HG02943 (cell line): ENCODE results near the gene TOP1.

Experiments
- ATAC-seq: cut with Tn5 transposase; IDR thresholded peaks from one replicate; pipeline ENCODE4 v1.9.1; 2021; ENCODE audit warnings: mild to moderate bottlenecking, low read depth, moderate library complexity; ENCODE audit not compliant: unreplicated experiment

The TOP1 gene

DNA sequence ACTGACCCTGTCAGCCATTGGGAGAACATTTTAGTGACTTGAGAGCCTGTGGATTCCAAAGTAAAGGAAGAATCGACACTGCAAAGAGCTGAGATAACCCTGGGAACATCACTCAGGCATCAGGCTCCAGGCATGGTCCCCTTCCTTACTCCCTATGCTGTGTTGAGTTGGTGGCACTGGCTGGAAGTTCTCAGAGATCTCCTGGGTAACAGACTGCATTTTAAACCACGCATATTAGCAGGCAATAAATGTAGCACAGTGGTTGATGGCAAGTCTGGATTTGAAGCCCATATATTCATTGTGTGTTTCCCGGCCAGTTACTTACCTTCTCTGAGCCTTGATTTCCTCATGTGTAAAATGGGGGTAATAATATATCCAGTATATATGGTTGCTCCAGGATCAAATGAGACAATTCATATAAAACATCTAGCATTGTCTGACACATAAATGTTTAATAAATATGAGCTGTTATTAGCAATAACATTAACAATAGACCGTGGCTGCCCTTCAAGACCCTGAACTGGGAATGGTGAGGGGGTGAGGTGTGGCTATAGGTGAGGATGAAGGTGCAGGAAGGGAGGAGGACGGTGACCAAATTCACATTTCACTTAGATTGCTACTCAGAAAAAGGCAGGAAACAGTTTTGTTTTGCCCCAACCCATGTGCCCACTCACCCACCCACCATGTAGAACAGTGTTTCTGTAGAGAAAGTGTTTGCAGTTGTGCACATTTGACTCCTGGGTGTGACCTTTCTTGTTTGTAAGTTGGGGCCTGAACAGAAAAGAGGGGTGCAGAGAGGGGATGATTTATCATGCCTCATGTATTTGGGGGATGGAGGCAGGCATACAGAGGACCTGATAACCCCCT is 110.8 kb downstream of the TOP1 start:
- no peak for ATAC-seq

DNA sequence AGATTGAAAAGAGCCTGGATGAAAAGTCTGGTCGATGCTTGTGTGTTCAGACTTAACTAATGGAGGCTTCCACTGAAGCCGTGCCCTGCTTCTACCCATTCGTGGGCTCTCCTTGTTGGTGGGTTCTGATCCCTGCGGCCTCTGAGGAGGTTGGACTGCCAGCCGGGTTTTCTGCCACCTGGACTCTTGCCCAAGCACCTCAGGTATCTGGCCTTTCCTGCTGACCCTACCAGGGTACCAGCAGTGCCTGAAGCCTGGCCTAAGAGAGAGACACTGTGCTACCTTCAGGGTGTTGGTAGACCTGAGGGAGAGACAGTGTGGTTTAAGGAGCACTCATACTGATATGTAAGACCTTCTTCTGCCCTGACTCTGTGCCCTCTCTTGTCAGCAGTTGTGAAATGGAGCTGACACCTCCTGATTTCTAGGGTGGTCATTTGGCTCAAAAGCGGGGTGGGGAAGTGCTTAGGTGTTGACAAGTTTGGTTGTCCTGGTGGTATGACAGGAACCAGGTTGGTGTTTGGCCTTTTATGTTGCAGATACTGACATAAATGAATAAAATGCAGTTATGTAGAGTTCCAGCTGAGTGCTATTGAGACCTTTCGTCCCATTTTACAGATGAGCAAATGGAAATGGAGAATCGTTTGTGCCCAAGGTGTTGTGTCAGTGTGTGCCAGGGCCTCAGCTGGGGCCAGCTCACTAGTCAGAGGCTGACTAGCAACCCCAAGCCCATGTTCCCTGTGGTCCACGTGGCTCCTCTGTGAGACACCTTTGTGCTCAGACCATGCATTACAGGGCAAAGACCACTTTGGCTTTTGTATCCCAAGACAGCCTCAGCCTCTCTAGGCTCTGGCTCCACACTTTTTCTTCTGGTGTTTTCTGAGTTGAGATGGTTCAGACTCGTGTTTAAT is 111.9 kb downstream of the TOP1 start:
- ATAC-seq, result no peak

DNA sequence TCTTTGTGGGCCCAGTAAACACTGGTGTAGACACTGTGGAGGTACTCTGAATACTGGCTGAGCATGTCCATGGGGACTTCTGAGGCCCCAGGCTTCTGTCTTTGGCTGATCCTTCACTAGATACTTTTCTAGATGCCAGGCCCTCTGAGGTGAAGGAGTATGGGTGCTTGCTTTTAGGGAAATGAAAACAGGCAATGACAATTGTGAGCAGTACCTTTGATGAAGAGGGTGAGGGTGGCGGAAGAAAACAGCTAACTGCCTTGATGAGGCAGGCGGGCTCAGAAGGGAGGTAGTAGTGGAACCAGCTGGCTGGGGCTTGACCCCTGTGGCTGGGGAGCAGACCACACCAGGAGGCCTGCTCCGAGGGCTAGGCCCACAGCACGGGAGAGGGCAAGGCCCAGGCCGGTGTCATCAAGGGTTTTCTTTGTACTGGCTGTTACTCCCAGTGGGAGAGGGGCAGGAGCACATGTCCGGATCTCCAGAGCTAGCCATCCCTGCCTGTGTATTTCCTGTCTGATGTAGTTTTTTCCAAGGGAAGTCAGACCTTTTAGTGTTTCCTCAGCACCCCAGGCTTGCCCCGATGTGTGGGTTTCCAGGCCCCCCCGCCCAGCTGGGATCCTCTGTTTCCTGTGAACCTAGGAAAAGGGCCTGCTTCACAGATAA is 112.7 kb downstream of the TOP1 start:
- ATAC-seq, result no peak

DNA sequence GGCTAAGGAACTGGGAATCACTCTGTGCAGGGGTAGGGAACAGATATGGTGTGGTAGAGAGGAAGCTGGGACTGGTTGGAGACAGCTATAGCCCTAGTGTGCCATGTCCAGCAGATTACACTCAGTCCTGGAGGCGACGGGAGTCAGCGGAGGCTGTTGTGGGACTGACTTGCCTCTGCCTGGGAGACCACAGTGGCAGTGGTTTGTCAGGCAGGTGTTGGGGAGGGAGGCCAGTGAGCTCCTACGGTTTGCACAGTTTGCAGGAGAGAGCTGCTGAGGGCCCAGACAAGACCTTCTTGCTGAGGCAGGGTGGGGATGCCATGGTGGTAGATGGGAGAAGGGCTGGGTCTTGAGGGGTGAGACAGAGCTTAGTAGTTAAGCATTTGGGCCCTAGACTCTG is 113.6 kb downstream of the TOP1 start:
- ATAC-seq, result no peak

DNA sequence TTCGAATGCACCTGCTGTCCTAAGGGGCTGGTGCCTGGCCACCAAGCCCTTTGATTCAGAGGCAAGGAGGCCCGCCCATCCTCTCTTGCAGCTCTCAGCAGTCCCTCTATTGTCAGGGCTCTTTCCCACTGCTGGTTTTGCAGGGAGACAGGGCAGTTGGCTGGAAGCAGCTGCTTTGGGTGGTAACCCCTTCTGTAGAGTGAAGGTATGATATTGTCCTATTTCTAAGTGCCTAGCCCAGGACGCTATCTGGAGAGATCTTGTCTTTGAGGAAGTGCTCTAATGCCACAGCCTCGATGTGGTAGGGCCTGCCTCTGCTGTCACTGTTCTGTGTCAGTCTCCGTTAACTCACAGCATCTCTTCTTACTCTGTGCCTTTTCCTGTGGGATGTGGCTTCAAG is 114.3 kb downstream of the TOP1 start:
- no peak for ATAC-seq

DNA sequence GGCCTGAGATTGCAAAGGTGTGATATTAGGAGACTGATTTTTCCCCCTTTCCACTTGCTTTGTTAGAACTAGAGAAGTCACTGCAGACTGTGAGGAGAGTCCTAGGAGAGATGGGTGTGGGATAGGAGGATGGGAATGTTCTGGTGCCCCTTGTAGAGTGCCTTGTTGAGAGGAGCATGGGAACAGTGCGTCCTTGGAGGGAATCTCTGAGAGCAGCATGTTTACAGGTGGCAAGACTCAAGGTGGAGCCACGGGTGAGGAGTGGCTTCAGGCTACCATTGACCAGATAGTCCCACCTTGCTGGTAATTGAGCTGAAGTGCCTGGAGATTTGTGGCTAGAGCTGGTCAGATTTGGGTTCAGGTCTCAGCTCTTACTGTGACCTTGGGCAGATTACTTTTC is 114.7 kb downstream of the TOP1 start:
- ATAC-seq, result no peak

DNA sequence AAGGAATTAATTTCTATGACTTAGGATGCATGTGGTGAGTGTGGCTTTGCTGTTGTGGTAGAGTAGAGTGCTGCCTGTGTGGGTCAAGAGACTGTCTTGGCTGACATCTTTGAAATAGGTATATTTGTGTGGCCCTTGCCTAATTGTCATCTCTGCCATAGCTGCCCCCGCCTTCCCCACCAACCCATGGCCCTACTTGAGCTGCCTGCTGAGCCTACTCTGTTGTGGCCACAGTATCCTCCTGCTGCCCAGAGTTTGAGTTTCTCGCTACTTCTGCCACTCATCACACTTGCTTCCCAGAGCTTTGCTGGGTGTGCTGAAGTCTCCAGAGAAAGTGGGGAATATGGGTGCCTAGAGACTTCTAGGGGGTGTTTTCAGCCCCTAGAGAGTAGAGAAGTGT is 116.7 kb downstream of the TOP1 start:
- ATAC-seq, result no peak

DNA sequence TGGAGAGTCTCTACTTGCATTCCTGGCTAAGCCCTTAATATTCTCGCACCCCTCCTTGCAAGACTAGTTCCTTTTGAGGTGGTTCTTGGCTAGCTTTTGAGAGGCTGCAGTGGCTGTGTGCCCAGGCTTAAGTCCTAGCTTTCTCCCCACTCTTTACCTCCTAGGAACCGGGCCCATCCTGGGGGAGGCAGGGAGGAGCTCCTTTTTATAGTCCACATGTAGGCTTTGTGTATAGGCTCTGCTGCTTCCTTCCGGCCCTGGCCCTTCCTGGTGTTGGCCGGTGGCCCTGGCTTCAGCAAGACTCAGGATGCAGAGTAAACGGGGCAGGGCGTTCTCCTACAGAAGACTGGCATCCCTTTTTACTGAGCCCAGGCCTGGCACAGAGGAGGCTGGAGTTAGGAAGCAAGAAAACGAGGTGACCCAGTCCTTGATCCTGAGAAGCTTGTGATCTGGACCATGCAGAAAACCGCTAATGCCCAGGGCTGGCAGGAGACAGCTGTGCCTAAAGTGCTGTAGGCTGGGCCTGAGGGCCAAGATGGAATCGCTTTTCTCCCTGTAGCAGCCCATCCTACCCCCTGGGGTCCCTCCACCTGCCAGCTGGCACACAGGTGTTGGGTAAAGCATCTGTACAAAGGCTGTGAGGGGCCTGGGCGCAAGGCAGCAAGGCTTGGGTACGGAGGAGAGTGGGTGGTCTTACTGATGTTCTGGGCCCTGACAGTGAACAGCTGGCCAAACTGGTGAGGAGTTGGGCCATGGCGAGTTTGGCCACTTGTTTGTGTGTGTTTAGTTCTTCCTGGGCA is 117.4 kb downstream of the TOP1 start:
- ATAC-seq, result no peak

DNA sequence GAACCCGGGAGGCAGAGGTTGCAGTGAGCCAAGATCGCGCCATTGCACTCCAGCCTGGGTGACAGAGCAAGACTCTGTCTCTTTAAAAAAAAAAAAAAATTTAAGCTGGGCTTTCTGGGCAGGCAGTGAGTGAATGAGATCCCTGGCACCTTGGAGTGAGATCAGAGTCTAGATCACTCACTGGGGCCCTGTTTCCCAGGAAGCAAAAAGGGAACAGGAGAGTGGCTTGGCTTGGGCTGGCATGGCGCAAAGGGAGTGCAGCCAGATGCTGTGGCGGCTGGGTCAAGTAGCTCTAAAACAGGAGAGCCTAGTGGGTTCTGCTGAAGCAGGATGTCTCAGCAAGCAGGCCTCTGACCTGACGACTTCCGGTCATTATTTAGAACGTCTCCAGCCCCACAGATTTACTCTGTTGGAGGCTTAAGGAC is 119.2 kb downstream of the TOP1 start:
- ATAC-seq, result no peak

DNA sequence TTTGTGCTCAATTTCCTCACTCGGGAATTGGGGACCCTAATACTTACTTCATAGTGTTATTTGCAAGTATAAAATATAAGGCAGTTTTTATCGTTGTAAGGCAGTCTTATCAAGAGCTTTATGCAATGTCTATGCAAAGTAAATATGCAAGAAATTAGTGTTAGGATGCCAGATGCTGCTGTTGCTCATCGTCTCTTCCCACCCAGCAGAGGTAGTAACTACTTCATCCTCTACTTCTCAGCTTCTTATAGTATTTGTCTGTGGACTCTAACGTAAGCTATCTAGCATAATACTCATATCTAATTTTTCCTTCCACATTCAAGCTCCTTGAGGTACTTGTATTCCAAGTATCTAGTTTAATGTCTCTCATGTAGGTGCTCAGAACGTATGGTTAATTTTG is 120.3 kb downstream of the TOP1 start:
- no peak for ATAC-seq

DNA sequence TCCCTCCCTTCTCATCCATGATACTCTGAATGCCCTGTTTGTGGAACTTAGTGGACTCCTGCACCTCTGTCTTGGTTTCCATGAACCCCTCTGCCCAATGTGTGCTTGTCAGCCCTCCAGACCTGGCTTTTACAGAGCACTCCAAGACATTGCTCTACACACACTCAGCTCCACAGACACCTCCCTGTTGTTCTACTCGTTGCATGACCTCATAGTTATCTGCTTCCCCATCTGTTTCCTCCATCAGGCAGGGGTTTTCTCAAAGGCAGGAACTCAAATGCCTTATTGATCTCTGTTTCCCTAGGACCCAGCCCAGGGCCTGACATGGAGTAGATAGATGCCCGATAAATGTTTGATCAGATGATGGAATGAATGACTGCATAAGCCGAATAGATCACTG is 122.0 kb downstream of the TOP1 start:
- ATAC-seq, result no peak

DNA sequence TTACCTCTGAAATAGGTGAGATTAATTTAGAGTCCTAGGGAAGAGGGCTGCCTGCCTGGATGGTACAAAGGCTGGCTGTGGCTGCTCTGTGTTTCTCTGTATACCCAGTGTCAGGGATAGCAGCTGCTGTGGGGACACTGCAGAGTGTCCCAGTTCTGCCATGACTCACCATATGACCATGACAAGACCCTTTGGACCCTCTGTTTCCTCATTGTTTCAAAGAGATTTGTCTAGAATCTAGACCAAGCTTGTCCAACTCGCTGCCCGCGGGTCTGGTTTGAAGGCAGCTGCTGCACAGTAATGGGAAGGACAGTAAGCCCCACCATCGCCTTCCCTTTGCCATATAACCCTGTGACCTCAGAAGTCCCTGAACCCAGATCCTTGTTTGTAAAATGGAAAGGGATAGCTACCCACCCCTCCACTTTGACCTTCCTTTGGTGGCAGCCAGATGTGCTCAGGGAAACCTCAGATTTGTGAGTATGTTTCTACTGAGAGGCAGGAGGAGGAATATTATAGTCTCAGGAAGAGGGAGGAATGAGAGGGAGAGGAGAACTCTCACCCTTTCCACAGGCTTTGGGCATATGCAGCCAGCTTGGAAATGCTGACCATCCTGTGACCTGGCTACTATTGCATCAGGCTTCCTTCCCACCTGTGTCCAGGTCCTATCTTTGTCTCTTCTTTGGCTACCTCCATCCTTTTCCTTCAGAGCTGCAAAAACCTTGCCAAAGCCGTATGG is 122.7 kb downstream of the TOP1 start:
- no peak for ATAC-seq

DNA sequence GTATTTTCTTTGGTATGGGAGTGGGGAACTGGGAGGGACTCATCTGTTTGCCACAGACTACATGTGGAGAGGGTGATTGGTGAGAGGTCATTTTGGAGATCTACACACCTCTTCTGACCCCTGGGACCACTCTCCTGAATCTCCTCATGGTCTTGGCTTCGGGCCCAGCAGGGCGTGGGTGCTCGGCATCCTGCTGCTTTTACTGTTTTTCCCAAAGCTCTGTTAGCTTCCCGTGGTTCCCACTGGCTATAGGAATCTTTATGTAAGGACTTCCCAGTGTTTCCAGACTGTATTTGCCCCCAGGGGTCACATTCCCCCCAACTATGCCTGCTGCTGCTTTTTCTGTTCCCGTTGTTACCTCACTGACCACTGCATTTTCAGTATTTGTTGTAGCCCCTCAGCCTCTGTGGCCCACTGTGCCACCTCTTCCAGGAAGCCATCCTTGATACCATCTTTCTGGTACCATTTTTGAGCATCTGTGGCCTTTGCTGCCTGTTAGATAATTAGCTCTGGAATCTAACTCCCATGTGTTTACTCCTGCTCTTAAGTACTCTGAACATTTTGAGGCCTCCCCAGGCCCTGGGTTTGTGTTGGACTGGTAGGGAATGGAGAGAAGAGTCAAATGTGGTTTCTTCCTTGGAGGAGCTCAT is 123.6 kb downstream of the TOP1 start:
- ATAC-seq, result no peak

DNA sequence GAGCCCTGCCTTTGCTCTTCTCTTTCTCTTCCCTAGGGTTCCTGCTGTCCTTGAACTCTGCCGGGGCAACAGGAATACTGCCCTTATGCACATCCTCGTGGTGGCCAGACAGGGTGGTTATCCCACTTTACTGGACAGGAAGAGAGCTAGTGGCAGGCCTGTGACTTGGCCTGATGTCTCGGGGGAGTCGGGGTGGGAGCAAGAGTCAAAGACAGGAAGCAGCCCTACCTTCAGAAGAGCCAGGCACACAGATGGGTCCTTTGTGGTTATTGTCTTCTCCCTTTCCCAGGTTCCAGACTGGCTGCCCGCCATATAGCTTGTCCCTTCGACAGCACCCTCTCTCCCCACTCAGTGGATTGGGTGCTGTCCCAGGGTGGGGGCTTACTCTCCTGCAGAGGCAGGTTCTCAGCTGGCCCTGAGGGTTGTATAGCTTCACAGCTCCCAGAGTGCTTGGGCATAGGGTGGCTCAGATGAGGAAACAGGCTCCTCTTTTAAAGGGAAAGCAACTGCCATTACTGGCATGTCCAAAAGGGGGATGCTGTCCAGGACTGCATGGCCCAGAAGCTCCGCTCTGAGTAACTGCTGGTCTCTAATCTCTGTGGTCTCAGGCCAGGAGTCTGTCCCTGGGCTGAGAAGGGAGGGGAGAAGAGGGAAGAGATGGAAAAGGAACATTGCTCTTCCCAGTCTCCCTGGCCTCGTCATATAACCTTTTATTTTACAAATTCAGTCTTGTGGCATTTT is 126.0 kb downstream of the TOP1 start:
- ATAC-seq, result no peak

DNA sequence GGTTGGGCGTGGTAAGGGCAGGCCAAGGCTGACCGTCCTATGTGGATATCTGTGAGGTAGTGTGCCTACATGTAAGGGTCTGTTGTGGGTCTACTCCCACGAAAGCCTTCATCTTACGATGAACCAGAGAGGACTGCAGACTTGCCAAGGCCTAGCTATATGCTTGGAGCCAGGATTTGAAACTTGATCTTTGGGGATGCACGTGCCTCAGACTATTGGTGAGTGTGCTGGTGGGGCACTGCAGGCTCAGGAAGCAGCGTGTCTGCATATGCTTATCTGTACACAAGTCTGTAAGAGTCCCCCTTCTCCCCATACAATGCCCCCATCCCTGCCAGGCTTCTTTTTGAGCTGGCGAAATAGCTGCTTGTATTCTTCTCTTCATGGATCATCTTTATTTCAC is 126.6 kb downstream of the TOP1 start:
- ATAC-seq, result no peak

DNA sequence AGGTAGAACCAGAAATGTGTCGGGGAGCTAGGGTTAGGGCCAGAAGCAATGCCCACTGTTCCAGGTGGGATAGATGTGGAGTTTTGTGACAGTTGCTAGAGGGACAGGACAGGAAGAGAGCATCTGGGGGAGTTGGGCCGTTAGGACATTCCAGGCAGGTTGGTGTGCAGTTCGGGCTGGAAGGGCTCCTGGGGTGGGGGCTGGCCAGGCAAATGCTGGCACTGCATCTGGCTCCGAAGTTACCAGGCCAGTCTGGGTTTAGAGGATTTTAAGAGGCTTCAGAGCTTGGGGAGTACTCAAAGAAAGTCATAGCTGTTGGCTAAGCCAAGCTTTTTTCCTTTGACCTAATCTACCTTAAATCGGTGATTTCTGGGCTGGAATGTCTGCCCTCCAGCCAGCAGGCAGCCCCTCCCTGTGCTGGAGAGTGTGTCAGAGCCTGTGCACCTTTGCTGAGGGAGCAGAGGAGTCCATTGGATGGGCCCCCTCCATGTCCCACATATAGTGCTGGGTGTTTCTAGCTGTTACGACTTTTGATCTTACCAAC is 129.5 kb downstream of the TOP1 start:
- no peak for ATAC-seq

DNA sequence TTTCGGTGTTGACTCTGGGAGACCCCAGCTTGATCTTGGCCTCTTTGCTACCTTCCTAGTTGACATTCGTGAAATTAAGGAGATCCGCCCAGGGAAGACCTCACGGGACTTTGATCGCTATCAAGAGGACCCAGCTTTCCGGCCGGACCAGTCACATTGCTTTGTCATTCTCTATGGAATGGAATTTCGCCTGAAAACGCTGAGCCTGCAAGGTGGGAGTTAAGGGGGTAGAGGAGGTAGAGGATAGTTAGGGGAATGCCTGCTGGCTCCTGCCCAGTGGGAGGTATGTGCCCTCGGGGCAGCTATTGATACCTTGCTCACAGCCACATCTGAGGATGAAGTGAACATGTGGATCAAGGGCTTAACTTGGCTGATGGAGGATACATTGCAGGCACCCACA is 130.9 kb downstream of the TOP1 start:
- no peak for ATAC-seq

DNA sequence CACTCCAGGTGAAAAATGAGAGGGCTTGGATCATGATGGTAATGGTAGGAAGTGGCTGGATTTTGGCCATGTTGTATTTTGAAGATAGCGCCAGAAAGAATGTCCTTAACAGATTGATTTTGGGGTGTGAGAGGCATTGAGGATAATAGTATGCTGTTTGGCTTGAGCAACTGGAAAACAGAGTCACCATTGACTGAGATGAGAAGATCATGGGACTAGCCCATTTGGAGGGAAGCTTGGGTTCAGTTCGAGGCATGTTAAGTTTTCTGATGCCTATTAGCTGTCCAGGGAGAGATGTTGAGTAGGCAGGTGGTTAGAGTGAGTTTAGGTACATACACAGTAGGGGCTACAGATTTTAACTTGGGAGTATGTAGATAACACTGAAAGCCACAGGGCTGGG is 132.1 kb downstream of the TOP1 start:
- ATAC-seq, result no peak
